H1 (cell line): ENCODE data around the gene PAK6. TPM values are rescaled to one million over a fixed set of nuclear protein-coding genes. Genes with fewer than 3 reads are reported as not detected.

Experiments
- CTCF ChIA-PET: fragments of 300-600 bp; sonication (Branson Sonifier 250); formaldehyde crosslinking; loops from one replicate; lab custom pipeline; 2021; ENCODE audit not compliant: partially characterized antibody; lab: Charles Lee
- POLR2A ChIA-PET: fragments of 300-600 bp; sonication (Branson Sonifier 250); formaldehyde crosslinking; loops from one replicate; lab custom pipeline; 2021; ENCODE audit warnings: inconsistent platforms; ENCODE audit not compliant: partially characterized antibody; lab: Charles Lee
- DNase-seq, 2 experiments: peaks; one replicate each; pipeline versions ENCODE4 v3.0.0 to v3.0.0-alpha.2; 2010 to 2022; ENCODE audit warnings: low spot score in 2 of 2, low read depth in 1 of 2, mixed read lengths in 1 of 2
- FAIRE-seq: peaks from 2 replicates; lab custom pipeline; 2011; peaks lifted over from hg19 to GRCh38; lab: Jason Lieb, UNC
- H2AFZ ChIP-seq: 2 replicates; pipeline ENCODE4 v1.8.1; 2012; ENCODE audit warnings: low read length, inconsistent platforms
- H2AK5ac ChIP-seq: 2 replicates; pipeline ENCODE4 v1.6.1; 2013; ENCODE audit warnings: low read depth, low read length
- H2BK120ac ChIP-seq: replicated peaks from 2 replicates; pipeline ENCODE3; 2013; ENCODE audit warnings: low read depth, low read length, inconsistent platforms
- H2BK12ac ChIP-seq: 2 replicates; pipeline ENCODE4 v1.6.1; 2013; ENCODE audit warnings: low read depth, low read length
- H2BK15ac ChIP-seq: 2 replicates; pipeline ENCODE4 v1.6.1; 2013; ENCODE audit warnings: low read length
- H2BK20ac ChIP-seq: 2 replicates; pipeline ENCODE4 v1.6.1; 2013; ENCODE audit warnings: low read length
- H2BK5ac ChIP-seq: 2 replicates; pipeline ENCODE4 v1.6.1; 2013; ENCODE audit warnings: low read depth, low read length
- H3K14ac ChIP-seq: 2 replicates; pipeline ENCODE4 v1.6.1; 2013; ENCODE audit warnings: inconsistent platforms; ENCODE audit not compliant: insufficient read length
- H3K18ac ChIP-seq: 2 replicates; pipeline ENCODE4 v1.6.1; 2013; ENCODE audit warnings: low read length; ENCODE audit errors: extremely low read depth
- H3K23ac ChIP-seq: 2 replicates; pipeline ENCODE4 v1.6.1; 2013; ENCODE audit warnings: inconsistent platforms; ENCODE audit not compliant: insufficient read length
- H3K23me2 ChIP-seq: 2 replicates; pipeline ENCODE4 v1.6.1; 2013; ENCODE audit warnings: low read depth, low read length
- H3K27ac ChIP-seq: 2 replicates; pipeline ENCODE4 v1.6.1; 2011; ENCODE audit warnings: low read depth, low read length, inconsistent platforms
- H3K27me3 ChIP-seq, 4 experiments: replicated peaks in 1 of 4; 1 replicate in 1 of 4; 2 replicates in 3 of 4; pipeline versions ENCODE4 v1.6.1 to v1.8.1; 2011 to 2013; ENCODE audit warnings: low read length in 3 of 4, mild to moderate bottlenecking in 3 of 4, inconsistent platforms in 2 of 4, mixed read lengths in 2 of 4, moderate library complexity in 1 of 4; ENCODE audit not compliant: control insufficient read depth in 3 of 4, insufficient read depth in 3 of 4; ENCODE audit errors: extremely low read depth in 1 of 4
- H3K36me3 ChIP-seq, 4 experiments: 2 replicates each; pipeline versions ENCODE4 v1.6.1 to v1.8.1; 2011 to 2013; ENCODE audit warnings: mild to moderate bottlenecking in 4 of 4, low read length in 3 of 4, moderate library complexity in 2 of 4, control low read depth in 1 of 4, inconsistent platforms in 1 of 4; ENCODE audit not compliant: insufficient read depth in 4 of 4, control insufficient read depth in 2 of 4
- H3K4ac ChIP-seq: replicated peaks from 2 replicates; pipeline ENCODE3; 2013; ENCODE audit warnings: low read length, low read depth, mixed read lengths, inconsistent platforms; ENCODE audit not compliant: insufficient read length
- H3K4me1 ChIP-seq, 4 experiments: replicated peaks in 1 of 4; 1 replicate in 1 of 4; 2 replicates in 3 of 4; pipeline versions ENCODE4 v1.6.1 to v1.8.1; 2011 to 2013; ENCODE audit warnings: low read length in 3 of 4, inconsistent platforms in 2 of 4, mixed read lengths in 1 of 4; ENCODE audit not compliant: insufficient read depth in 4 of 4, control insufficient read depth in 3 of 4
- H3K4me2 ChIP-seq, 2 experiments: 2 replicates each; pipeline versions ENCODE4 v1.6.1 to v1.8.1; 2011 to 2013; ENCODE audit warnings: low read depth in 2 of 2, low read length in 2 of 2, control low read depth in 1 of 2, inconsistent platforms in 1 of 2, mild to moderate bottlenecking in 1 of 2; ENCODE audit not compliant: insufficient read depth in 1 of 2
- H3K4me3 ChIP-seq, 4 experiments: fragments of 200-600, 300-600 bp in 1 of 4; sonication (generic), shearing (Covaris generic), sonication (Bioruptor Twin) in 1 of 4; 2 replicates each; pipeline versions ENCODE4 v1.5.1 to v1.8.1; 2011 to 2016; ENCODE audit warnings: low read length in 4 of 4, low read depth in 3 of 4, control low read depth in 2 of 4, inconsistent platforms in 2 of 4, mild to moderate bottlenecking in 2 of 4, mixed read lengths in 1 of 4, moderate library complexity in 1 of 4; ENCODE audit not compliant: insufficient read depth in 2 of 4; ENCODE audit errors: extremely low read depth in 1 of 4
- H3K56ac ChIP-seq: replicated peaks from 2 replicates; pipeline ENCODE3; 2013; ENCODE audit warnings: low read depth, mild to moderate bottlenecking, mixed read lengths, low read length, inconsistent platforms; ENCODE audit not compliant: insufficient read length
- H3K79me1 ChIP-seq: 2 replicates; pipeline ENCODE4 v1.6.1; 2013; ENCODE audit warnings: low read depth, low read length, control low read depth
- H3K79me2 ChIP-seq, 2 experiments: 2 replicates each; pipeline versions ENCODE4 v1.6.1 to v1.8.1; 2012 to 2013; ENCODE audit warnings: low read length in 2 of 2, mild to moderate bottlenecking in 2 of 2, inconsistent platforms in 1 of 2; ENCODE audit not compliant: insufficient read depth in 2 of 2, control insufficient read depth in 1 of 2
- H3K9ac ChIP-seq, 4 experiments: replicated peaks in 1 of 4; 1 replicate in 1 of 4; 2 replicates in 3 of 4; pipeline versions ENCODE4 v1.6.1 to v1.8.1; 2011 to 2013; ENCODE audit warnings: low read depth in 3 of 4, low read length in 3 of 4, control low read depth in 2 of 4, mild to moderate bottlenecking in 2 of 4, moderate library complexity in 2 of 4, inconsistent platforms in 1 of 4; ENCODE audit errors: extremely low read depth in 1 of 4
- H3K9me3 ChIP-seq, 2 experiments: 2 replicates each; pipeline versions ENCODE4 v1.6.1 to v1.8.1; 2012 to 2013; ENCODE audit warnings: mild to moderate bottlenecking in 2 of 2, moderate library complexity in 2 of 2, control low read depth in 1 of 2, inconsistent platforms in 1 of 2, low read depth in 1 of 2, low read length in 1 of 2, mixed read lengths in 1 of 2; ENCODE audit not compliant: insufficient read depth in 2 of 2
- H4K20me1 ChIP-seq, 2 experiments: replicated peaks in 1 of 2; 2 replicates each; pipeline versions ENCODE3 to v1.8.1; 2011 to 2013; ENCODE audit warnings: inconsistent platforms in 2 of 2, low read length in 2 of 2, mild to moderate bottlenecking in 1 of 2; ENCODE audit not compliant: insufficient read depth in 2 of 2, control insufficient read depth in 1 of 2
- H4K5ac ChIP-seq: 2 replicates; pipeline ENCODE4 v1.6.1; 2013; ENCODE audit warnings: low read length, low read depth, mixed read lengths, inconsistent platforms; ENCODE audit not compliant: insufficient read length
- H4K8ac ChIP-seq: 2 replicates; pipeline ENCODE4 v1.8.0; 2013; ENCODE audit warnings: mild to moderate bottlenecking, moderate library complexity, low read length, inconsistent platforms; ENCODE audit not compliant: insufficient read depth; ENCODE audit errors: extremely low read depth
- H4K91ac ChIP-seq: replicated peaks from 2 replicates; pipeline ENCODE3; 2013; ENCODE audit warnings: low read length, mixed read lengths, inconsistent platforms; ENCODE audit not compliant: insufficient read length
- CBX8 ChIP-seq: fragments of 300-800, 300-1000 bp; sonication (generic); IDR thresholded peaks from 2 replicates; pipeline ENCODE4 v1.7.1; 2016; ENCODE audit warnings: low read depth, low read length, borderline replicate concordance
- CEBPB ChIP-seq: IDR thresholded peaks from 2 replicates; pipeline ENCODE4 v1.6.1; 2012; ENCODE audit warnings: low read depth, low read length
- FOSL1 ChIP-seq: IDR thresholded peaks from 2 replicates; pipeline ENCODE4 v1.6.1; 2011; ENCODE audit warnings: mild to moderate bottlenecking, low read depth, low read length, moderate library complexity; ENCODE audit not compliant: insufficient read depth
- KDM1A ChIP-seq: fragments of 200-600, 300-600 bp; sonication (generic); IDR thresholded peaks from 2 replicates; pipeline ENCODE4 v1.7.1; 2016; ENCODE audit warnings: mild to moderate bottlenecking, low read length, borderline replicate concordance
- MAFK ChIP-seq: IDR thresholded peaks from 2 replicates; pipeline ENCODE4 v1.6.1; 2012; ENCODE audit warnings: low read depth, mild to moderate bottlenecking, improper control_type of control experiment, low read length
- POLR2AphosphoS5 ChIP-seq: IDR thresholded peaks from 2 replicates; pipeline ENCODE4 v1.6.1; 2011; ENCODE audit warnings: low read depth, low read length
- SP1 ChIP-seq: IDR thresholded peaks from 2 replicates; pipeline ENCODE4 v1.6.1; 2011; ENCODE audit warnings: low read depth, low read length
- SP4 ChIP-seq: IDR thresholded peaks from 2 replicates; pipeline ENCODE4 v1.6.1; 2012; ENCODE audit warnings: low read length, inconsistent platforms
- SUZ12 ChIP-seq: fragments of 200-600 bp; sonication (generic); IDR thresholded peaks from 2 replicates; pipeline ENCODE4 v1.6.1; 2012; ENCODE audit warnings: mild to moderate bottlenecking, inconsistent platforms, low read length, moderate library complexity, mixed read lengths
- TAF1 ChIP-seq: IDR thresholded peaks from 2 replicates; pipeline ENCODE4 v1.6.1; 2011; ENCODE audit warnings: mild to moderate bottlenecking, low read depth, low read length
- TAF7 ChIP-seq: optimal IDR thresholded peaks from 2 replicates; pipeline ENCODE3; 2011; ENCODE audit warnings: low read depth, mild to moderate bottlenecking, inconsistent platforms, low read length, moderate library complexity, borderline replicate concordance
- WGBS, 2 experiments: shearing (Covaris generic) in 1 of 2; methylation state at CpG; one replicate each; pipeline versions ENCODE4 v1.1.6 to v1.1.7; 2013 to 2015; ENCODE audit warnings: low lambda C conversion rate in 2 of 2, mixed read lengths in 2 of 2, inconsistent platforms in 1 of 2, low coverage in 1 of 2, missing lambda C conversion rate in 1 of 2; ENCODE audit not compliant: insufficient replicate concordance in 2 of 2, insufficient coverage in 1 of 2, insufficient read length in 1 of 2; ENCODE audit errors: extremely low coverage in 1 of 2, missing lambda C conversion rate in 1 of 2; 5-methylcytosine and 5-hydroxymethylcytosine counted together
- polyA plus RNA-seq, 7 experiments: library from polyadenylated mRNA; depleted of rRNA in 3 of 7; stranded (reverse) in 5 of 7; unstranded in 2 of 7; fragments of >200 nt in 5 of 7; fragments of 200-250 nt in 2 of 7; gene quantifications; 1 replicate in 5 of 7; 2 replicates in 1 of 7; 4 replicates in 1 of 7; pipeline versions ENCODE4 v1.2.1 to v1.2.3, GENCODE V29; 2011 to 2013; ENCODE audit warnings: missing spikeins in 2 of 7, mixed read lengths in 2 of 7
- total RNA-seq: library from RNA; stranded (reverse); fragmentation: NEBNext Ultra II Directional; extraction: Animal tissue kit (Norgen Biotek cat#: 25700); gene quantifications from 2 replicates; pipeline ENCODE4 v1.2.1, GENCODE V29; 2021
- TF ChIP-seq, protein P1 (sequence below): IDR thresholded peaks from 2 replicates; pipeline ENCODE4 v1.6.1; 2012; ENCODE audit warnings: inconsistent platforms

Gene PAK6
- total and polyA plus RNA-seq, 2 of the 8 experiments (the other 6 are each of a cell fraction or from before 2014, with no cell fraction given) = 6.9 to 9.4 TPM

DNA sequence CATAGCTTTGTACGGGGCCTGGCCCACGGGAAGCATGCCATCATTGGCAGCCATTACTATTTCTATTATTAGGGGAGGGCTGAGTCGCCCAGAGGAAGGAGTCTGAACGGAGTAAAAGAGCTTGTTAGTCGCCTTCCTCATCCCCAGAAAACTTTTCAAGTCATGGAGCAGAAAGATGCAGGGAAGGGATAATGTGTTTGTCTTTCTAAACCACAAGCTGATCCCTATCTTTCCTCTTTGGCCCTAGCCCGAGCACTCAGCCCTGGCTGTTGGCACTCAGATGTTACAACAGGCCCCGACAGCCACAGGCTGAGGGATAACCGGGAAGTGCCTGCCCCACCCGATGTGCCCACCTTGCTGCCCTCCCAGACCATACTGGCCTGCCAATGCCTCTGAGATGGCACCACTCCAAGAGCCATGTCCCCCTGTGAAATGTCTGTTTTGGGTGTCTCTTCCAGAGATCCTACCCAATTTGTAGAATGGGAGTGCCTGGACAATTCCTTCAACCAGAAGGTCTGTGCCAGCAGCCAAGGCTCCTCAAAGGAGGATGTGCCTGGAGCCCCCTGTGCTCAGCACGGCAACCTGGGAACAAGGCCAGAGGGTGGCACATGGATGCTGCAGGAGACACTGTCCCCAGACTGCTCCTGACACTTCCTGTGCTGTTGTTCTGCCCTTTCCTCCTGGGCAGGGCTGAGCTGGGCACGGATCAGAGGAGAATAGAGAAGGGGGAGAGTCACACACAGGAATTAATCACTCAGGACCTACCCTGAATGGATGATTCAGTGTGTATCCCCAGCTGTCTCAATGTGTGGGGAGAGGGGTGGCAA is 10.8 kb downstream of the PAK6 start:
- WGBS, 2 experiments = 88% methylated on average over 11 of the region's 11 CpGs; no CpG with 5 or more reads in 1 of the 2 experiments
- H3K79me2 ChIP-seq = no peaks in the 10 kb centered on the region
- no peaks in the 10 kb centered on the region for H3K36me3 ChIP-seq
- no peak overlapping the region for H3K14ac ChIP-seq
- CTCF ChIA-PET = interaction anchor here (0.7 to 46.3 kb wide), 6 partner anchors 9 to 65 kb away, joined by 3 to 1340 read pairs (median 12); partner anchors contain the start of gene PAK6
- H3K4ac ChIP-seq = no peak overlapping the region
- peaks cover 7% of the 10 kb centered on the region; the same call in 1 of the 2 replicates for H3K23me2 ChIP-seq
- H4K8ac ChIP-seq = no peak overlapping the region
- H3K79me1 ChIP-seq = no peaks in the 10 kb centered on the region
- no peak overlapping the region for H3K23ac ChIP-seq
- FAIRE-seq (no peak), DNase-seq (no peak)
- no peaks in the 10 kb centered on the region for H3K9me3 ChIP-seq
- no peak overlapping the region for H3K4me2 ChIP-seq
- H2BK12ac ChIP-seq = no peak overlapping the region
- no peak overlapping the region for H4K5ac ChIP-seq
- H3K18ac ChIP-seq = no peak overlapping the region
- no peak overlapping the region for H2BK15ac ChIP-seq
- POLR2A ChIA-PET = interaction anchor here (1.0 to 6.7 kb wide), 3 partner anchors 10 to 27 kb away, joined by 3 to 47 read pairs (median 3); partner anchors contain the start of gene PAK6
- H2BK5ac ChIP-seq = no peak overlapping the region
- no peak overlapping the region for H3K27ac ChIP-seq
- no peak overlapping the region for H2AK5ac ChIP-seq
- H3K9ac ChIP-seq = no peak overlapping the region
- peaks cover 0 to 19% (median 17%) of the 10 kb centered on the region in 4 experiments; a peak in 6 of 7 replicates for H3K4me1 ChIP-seq
- no peak overlapping the region for H4K91ac ChIP-seq
- H2BK120ac ChIP-seq = no peak overlapping the region
- TF ChIP-seq SP4 (no peak), FOSL1 (no peak), MAFK (no peak), SP1 (no peak), TAF1 (no peak), POLR2AphosphoS5 (no peak), CBX8 (no peak), SUZ12 (no peak), KDM1A (no peak), TAF7 (no peak), CEBPB (no peak)
- TF ChIP-seq, protein P1, sequence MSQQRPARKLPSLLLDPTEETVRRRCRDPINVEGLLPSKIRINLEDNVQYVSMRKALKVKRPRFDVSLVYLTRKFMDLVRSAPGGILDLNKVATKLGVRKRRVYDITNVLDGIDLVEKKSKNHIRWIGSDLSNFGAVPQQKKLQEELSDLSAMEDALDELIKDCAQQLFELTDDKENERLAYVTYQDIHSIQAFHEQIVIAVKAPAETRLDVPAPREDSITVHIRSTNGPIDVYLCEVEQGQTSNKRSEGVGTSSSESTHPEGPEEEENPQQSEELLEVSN = no peak
- no peak overlapping the region for H3K56ac ChIP-seq
- no peak overlapping the region for H2BK20ac ChIP-seq
- H3K27me3 ChIP-seq = peaks cover 11 to 40% (median 32%) of the 10 kb centered on the region in 4 experiments
- no peak overlapping the region for H2AFZ ChIP-seq
- H4K20me1 ChIP-seq = no peaks in the 10 kb centered on the region
- H3K4me3 ChIP-seq = no peak overlapping the region
